HG03066 (cell line): ENCODE results near the gene ASL.
"Not testable (repeated sequence)": the region's sequence is repeated elsewhere in the genome, so short reads cannot be mapped to it uniquely, and the experiment has no call there.

ENCODE experiments used
- ATAC-seq: cut with Tn5 transposase; IDR thresholded peaks from one replicate; pipeline ENCODE4 v1.9.1; 2021; ENCODE audit warnings: low read depth; ENCODE audit not compliant: unreplicated experiment

ASL gene

DNA sequence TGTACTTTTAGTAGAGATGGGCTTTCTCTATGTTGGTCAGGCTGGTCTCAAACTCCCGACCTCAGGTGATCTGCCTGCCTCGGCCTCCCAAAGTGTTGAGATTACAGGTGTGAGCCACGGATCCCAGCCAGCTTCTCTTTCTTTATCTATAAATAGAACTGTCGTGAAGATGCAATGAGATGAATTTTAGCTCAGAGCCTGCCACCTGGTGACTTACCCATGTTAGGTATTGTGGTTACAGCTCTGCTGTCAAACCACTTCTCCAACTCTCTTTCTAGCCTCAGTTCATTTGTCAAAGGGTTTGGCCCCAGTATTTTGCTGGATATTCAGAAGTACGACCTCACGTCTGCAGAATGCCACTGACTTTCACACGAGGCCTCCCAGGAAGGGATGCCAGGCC lies 3.4 kb upstream of the ASL start:
- ATAC-seq, result not testable (repeated sequence)

DNA sequence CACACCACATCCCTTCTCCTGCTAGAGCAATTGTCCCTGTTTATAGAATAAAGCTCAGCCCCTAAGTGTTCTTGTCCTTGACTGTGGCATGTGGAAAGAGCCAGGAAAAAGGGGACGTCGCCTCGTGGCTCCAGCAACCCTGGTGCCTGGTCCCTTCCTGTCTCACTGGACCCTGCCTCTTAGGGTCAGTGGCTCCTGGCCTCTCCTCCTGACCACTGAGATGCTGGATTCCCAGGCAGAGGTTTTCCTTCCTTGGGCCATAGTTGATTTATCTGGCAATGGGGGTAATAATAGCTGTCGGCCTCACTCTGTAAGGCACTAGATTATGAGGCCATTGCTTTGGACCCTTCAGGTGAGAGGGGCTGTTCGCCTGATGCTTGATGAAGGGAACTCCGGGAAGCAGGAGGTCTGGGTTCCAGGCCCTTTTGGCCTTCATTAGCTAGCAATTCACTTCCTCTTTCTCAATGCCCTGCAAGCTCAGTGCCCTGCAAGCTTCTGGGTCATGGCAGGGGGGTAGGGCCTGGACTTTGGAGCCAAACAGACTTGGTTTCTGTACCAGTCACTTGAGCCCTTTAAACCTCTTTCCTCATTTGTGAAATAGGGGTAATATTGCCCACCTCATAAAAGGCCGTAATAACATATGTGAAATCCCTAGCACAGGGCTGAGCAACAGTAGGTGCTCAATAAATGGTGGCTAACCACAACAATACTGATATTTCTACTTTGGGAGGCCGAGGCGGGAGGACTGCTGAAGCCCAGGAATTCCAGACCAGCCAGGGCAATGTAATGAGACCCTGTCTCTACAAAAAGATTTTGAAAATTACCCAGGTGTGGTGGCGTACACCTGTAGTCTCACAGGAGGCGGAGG lies 1.1 kb downstream of the ASL start:
- ATAC-seq, result no peak

DNA sequence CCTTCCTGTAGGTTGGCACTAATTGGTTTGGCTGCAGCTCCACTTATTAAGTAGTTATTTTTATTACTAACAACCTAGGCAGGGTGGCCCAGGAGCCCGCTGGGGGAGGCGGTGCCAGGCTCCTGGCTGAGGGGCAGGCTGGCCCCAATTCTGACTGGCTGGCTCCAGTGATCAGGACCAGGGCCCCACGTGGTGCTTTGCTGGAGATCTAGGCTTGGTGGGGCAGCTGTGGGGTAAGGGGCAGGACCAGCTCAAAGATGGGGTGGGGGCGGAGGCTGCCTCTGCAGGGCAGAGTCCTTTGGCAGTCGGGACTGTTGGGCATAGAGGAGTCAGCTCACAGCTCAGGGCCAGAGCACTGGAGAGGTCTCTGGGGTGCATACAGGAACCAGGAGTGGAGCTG lies 2.4 kb downstream of the ASL start:
- no peak for ATAC-seq

DNA sequence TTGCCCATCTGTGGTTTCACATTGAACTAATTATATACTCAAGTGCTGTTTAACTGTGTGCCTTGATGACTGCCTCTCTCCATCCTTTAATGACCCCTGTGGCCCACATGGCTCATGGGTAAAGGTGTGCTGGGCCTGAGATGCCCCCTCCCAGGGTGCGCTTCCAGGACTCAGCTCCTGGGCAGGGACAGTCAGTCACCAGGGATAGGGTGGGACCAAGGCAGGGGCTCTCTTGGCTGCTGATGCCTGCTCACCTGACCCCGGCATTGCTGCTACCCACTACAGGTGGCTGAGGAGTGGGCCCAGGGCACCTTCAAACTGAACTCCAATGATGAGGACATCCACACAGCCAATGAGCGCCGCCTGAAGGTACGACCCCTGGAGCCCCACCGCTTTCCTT lies 6.5 kb downstream of the ASL start:
- no peak for ATAC-seq

DNA sequence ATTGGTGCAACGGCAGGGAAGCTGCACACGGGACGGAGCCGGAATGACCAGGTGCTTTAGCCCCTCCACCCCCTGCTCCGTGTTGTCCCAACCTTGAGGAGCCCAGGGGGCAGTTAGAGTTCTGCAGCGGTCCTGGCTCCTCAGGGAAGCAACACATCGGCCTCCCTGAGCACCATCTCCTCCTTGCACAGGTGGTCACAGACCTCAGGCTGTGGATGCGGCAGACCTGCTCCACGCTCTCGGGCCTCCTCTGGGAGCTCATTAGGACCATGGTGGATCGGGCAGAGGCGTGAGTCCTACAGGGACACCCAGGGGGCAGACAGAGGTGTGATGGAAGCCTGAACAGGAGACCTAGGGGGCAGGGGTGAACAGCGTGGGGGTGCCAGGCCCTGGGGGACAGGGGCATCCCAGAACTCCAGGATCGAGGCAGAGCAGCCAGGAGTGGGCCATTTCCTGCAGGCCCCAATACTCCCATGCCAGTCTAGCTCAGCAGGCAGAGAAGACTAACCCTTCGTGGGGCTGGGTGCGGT lies 7.3 kb downstream of the ASL start:
- no peak for ATAC-seq

DNA sequence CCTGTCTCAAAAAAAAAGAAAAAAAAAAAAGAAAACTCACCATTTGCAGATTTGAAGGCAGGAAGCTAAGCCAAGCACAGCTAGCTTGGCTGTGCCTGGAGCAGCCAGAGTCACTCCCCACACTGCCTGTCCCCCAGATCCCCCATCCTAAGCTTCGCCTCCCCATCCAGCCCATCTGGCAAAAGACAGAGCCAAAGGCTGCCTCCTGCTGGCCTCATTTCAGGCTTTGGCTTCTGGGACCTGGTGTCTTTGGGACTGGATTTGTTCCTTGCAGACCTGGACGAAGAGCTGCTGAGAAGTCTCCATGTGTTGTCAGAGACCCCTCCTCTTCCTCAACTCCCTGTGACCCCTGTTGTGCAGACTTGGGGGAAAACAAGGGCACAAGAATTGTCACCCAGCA lies 8.1 kb downstream of the ASL start:
- no peak for ATAC-seq

DNA sequence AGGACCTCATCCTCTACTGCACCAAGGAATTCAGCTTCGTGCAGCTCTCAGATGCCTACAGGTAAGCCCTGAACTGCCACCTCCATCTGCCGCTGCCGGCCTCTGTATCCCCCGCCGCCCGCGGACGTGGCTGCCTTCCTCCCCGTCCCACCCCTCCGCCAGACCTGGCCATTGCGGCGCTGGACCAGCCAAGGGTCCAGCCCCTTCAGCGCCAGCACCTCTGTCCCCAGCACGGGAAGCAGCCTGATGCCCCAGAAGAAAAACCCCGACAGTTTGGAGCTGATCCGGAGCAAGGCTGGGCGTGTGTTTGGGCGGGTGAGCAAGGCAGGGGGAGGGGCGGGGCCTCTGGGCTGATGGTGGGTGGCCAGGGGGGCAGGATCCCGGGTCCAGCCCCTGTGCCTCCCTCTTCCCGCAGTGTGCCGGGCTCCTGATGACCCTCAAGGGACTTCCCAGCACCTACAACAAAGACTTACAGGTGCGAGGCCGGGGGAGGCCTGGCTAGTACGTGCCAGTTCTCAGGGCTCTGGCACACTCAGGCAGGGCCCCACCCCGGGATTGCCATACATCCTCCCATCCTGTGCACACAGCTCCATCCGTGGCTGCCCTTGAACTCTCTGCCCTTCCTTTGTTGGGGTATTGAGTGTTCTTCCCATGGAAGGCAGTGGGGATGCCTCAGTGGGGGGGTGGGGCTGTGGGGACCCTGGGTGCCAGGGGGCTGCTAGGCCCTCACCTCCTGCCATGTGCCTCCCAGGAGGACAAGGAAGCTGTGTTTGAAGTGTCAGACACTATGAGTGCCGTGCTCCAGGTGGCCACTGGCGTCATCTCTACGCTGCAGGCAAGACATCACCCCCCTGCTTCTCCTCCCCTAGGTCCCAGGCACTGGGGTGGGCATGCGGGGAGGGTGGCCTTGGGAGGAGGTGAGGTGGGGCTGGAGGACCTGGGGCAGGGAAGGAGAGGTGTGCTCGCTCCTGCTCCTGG lies 13.5 kb downstream of the ASL start:
- ATAC-seq, result no peak

DNA sequence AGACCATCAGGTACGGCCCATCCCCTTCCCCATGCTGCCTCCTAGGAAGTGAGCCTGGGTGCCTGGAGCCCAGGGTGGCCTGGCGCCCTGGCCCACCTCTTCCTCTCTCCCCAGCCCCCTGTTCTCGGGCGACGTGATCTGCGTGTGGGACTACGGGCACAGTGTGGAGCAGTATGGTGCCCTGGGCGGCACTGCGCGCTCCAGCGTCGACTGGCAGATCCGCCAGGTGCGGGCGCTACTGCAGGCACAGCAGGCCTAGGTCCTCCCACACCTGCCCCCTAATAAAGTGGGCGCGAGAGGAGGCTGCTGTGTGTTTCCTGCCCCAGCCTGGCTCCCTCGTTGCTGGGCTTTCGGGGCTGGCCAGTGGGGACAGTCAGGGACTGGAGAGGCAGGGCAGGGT lies 17.0 kb downstream of the ASL start:
- no peak for ATAC-seq

DNA sequence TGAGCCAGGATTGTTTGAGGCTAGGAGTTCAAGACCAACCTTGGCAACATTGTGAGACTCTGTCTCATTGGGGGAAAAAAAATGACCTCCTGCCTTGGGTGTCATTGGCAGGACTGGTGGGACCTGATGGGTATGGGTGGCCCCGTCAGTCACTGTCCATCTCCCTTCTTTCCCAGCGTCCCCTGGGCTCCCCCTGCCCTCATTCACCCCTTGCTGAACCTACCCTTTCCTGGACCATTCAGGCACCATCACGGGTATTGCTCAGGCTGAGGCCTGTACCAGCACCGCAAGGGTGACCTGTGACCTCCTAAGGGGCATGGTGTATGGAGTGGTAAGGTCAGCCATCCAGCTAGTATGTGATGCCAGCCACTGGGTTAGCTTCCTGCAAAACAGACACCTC lies 19.4 kb downstream of the ASL start:
- ATAC-seq, result no peak

DNA sequence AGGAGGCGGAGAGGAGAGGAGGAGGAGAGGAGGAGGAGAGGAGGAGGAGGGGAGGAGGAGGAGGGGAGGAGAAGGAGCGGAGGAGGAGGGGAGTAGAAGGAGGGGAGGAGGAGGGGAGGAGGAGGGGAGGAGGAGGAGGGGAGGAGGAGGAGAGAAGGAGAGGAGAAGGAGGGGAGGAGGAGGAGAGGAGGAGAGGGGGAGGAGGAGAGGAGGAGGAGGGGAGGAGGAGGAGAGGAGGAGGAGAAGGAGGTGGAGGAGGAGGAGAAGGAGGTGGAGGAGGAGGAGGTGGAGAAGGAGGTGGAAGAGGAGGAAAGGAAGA lies 23.6 kb downstream of the ASL start:
- no peak for ATAC-seq

DNA sequence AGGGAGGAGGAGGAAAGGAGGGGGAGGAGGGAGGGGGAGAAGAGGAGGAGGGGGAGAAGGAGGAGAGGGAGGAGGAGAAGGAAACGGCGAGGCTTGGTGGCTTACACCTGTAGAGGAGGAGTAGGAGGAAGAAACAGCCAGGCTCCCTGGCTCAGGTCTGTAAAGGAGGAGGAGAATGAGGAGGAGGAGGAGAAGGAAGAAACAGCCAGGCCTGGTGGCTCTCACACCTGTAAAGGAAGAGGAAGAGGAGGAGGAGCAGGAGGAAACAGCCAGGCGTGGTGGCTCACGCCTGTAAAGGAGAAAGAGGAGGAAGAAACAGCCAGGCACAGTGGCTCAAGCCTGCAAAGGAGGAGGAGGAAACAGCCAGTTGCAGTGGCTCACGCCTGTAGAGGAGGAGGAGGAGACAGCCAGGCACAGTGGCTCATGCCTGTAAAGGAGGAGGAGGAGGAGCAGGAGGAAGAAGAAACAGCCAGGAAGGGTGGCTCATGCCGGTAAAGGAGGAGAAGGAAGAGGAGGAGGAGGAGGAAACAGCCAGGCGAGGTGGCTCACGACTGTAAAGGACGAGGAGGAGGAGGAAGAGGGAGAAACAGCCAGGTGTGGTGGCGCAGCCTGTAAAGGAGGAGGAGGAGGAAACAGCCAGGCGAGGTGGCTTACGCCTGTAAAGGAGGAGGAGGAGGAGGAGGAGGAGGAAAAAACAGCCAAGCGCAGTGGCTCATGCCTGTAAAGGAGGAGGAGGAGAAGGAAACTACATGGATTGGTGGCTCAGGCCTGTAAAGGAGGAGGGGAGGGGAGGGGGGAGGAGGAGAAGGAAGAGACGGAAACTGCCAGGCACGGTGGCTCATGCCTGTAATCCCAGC lies 24.2 kb downstream of the ASL start:
- peak; percentile 83 for ATAC-seq

DNA sequence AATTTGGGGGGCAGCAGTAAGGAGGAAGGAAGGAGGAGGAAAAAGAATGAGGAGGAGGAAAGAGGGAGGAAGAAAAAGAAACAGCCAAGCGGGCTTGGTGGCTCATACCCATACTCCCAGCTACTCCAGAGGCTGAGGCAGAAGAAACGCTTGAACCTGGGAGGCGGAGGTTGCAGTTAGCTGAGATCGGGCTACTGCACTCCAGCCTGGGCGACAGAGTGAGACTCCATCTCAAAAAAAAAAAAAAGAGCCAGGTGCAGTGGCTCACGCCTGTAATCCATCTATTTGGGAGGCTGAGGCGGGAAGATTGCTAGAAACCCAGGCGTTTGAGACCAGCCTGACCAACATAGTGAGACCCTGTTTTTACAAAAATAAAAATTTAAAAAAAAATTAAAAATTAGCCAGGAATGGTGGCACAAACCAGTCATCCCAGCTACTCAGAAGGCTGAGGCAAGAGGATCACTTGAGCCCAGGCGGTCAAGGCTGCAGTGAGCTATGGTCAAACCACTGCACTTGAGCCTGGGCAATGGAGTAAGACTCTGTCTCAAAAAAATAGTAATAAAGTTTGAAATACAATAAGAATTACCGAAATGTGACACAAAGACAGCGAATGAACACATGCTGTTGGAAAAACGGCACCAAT lies 24.9 kb downstream of the ASL start:
- ATAC-seq, result no peak

DNA sequence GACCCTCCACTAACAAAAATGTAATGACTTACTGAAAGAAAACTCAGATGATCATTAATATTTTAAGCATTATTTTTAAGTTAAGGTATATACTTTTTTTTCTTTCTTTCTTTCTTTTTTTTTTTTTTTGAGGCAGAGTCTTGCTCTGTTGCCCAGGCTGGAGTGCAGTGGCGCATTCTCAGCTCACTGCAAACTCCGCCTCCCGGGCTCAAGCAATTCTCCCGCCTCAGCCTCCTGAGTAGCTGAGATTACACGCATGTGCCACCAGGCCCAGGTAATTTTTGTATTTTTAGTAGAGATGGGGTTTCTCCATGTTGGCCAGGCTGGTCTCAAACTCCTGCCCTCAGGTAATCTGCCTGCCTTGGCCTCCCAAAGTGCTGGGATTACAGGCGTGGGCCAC lies 26.5 kb downstream of the ASL start:
- ATAC-seq, result not testable (repeated sequence)

DNA sequence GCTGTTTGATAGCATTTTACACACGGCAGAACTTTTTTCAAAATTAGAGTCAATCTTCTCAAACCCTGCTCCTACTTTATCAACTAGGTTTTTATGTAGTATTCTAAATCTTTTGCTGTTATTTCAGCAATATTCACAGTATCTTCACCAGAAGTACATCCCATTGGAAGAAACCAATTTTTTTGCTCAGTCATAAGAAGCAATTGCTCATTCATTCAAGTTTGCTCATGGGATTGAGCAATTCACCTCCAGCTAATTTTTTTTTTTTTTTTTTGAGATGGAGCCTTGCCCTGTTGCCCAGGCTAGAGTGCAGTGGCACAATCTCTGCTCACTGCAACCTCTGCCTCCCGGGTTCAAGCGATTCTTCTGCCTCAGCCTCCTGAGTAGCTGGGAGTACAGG lies 28.4 kb downstream of the ASL start:
- ATAC-seq, result not testable (repeated sequence)

DNA sequence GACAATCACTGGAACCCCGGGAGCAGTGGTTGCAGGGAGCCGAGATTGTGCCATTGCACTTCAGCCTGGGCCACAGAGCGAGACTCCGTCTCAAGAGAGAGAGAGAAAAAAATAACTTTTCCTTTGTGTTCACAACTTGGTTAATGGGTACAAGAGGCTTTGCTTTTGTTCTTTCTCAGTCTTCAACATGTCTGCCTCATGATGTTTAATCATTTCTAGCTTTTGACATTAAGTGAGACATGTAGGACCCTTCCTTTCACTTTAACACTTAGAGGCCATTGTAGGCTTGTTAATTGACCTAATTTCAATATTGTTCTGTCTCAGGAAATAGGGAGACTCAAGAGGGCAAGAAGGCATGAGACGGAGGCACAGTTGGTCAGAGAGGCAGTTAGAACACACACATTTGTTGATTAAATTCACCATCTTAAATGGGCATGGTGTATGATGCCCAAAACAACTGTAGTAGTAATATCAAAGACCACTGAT lies 29.7 kb downstream of the ASL start:
- ATAC-seq, result no peak

DNA sequence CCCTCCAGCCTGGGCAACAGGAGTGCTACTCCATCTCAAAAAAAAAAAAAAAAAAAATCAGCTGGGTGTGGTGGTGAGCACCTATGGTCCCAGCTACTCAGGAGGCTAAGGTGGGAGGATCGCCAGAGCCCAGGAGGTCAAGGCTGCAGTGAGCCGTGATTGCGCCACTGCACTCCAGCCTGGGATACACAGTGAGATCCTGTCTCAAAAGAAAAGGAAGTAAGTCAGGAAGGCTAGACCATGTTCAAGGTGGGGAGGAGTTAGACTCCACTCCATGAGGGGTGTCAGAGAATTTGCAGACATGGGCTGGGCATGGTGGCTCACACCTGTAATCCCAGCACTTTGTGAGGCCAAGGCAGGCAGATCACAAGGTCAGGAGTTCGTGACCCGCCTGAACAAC lies 32.8 kb downstream of the ASL start:
- ATAC-seq, result not testable (repeated sequence)

DNA sequence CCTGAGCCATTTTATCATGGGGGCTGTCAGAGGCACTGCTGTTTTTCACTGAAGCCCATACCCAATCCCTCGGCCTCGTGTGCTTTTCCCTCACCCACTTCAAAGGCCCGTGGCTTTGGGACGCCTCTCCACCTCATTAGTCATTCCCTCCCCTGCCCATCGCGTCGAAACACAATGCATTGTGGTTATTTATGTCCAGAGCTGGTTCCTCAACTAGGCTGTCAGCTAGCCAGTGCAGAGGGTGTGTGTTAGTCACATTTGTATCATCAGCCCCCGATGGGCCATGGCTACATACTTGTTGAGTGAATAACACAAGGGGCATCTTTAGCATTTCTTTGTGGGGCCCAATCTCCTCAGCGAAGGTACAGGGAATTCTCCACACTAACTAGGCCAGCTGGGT lies 35.2 kb downstream of the ASL start:
- no peak for ATAC-seq

DNA sequence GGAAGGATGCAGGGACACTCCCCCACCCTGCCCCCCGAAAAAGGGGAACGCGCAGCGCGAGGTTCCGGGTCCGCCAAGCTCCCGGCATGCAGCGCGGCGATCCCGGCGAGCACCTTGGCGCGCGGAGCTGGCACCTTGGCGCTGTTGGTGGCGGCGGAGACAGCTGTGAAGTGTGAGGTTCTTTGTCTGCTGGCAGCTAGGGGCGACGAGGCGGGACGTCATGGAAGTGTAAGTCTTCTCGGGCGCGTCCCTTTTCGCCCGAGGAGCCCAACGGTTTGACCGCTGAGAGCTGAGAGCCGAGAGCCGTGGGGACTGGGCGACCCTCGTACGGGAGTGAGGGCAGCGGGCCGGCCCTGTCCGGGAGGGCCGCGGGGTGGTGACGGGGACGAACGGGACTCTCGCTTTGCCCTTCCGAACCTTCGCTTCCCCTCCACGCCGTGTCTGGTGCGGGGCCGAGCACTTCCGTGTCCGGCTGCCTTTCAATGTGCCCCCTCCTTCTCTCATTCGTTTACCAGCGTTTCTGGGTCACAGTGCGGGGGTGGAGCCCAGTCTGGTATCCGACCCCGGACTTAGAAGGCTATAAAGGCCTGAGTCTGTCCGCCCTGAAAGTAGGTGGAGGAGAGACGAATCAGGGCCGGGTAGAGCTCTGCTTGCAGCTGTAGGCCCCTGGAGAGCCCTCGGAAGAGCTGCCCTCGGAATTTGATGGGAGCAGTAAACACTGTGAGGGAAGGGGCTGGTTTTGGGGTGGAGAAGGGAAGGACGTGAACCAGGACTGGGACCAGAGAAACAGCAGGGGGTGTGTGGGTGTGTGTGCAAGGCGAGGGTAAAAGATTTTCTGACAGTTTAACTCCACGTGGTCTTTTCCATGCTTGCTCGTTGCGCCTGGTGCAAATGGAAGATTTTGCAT lies 39.4 kb downstream of the ASL start, which contains the start of gene CRCP:
CRCP (plus strand) TSS at position 105 of the 907 bp plus-strand sequence; CDS start at position 221, 116 bp downstream.
- peak; percentile 89 for ATAC-seq
